Fibroblast of villous mesenchyme (primary cell): Measurements from ENCODE around the gene MRPS10. TPM values are rescaled to one million over a fixed set of nuclear protein-coding genes. Genes with fewer than 3 reads are reported as not detected.
A peak's percentile ranks its signal among the peaks of the same experiment; 100 is the strongest.
"Not testable (repeated sequence)": the region's sequence is repeated elsewhere in the genome, so short reads cannot be mapped to it uniquely, and the experiment has no call there.

Experiments
- DNase-seq: peaks from one replicate; pipeline ENCODE4 v3.0.0-alpha.2; 2010; ENCODE audit warnings: low read depth
- H3K4me3 ChIP-seq: 2 replicates; pipeline ENCODE4 v1.5.1; 2011; ENCODE audit warnings: low read depth, mild to moderate bottlenecking, low read length
- total RNA-seq: library from RNA; depleted of rRNA; stranded (reverse); fragments of >200 nt; gene quantifications from 2 replicates; pipeline ENCODE4 v1.2.3, GENCODE V29; 2012
- TF ChIP-seq, protein P1 (sequence below): IDR thresholded peaks from 2 replicates; pipeline ENCODE4 v1.5.1; 2012; ENCODE audit warnings: low read depth, mild to moderate bottlenecking, low read length; ENCODE audit not compliant: insufficient read depth

Gene MRPS10
- total RNA-seq, 1 donor, result 66.5 TPM

- no peak for DNase-seq
Observed at GRCh38 chr6:42212442-42212841, 5.2 kb downstream of the MRPS10 start.

GRCh38 chr6:42211726-42212125 is 5.9 kb downstream of the MRPS10 start:
- TF ChIP-seq, protein P1, sequence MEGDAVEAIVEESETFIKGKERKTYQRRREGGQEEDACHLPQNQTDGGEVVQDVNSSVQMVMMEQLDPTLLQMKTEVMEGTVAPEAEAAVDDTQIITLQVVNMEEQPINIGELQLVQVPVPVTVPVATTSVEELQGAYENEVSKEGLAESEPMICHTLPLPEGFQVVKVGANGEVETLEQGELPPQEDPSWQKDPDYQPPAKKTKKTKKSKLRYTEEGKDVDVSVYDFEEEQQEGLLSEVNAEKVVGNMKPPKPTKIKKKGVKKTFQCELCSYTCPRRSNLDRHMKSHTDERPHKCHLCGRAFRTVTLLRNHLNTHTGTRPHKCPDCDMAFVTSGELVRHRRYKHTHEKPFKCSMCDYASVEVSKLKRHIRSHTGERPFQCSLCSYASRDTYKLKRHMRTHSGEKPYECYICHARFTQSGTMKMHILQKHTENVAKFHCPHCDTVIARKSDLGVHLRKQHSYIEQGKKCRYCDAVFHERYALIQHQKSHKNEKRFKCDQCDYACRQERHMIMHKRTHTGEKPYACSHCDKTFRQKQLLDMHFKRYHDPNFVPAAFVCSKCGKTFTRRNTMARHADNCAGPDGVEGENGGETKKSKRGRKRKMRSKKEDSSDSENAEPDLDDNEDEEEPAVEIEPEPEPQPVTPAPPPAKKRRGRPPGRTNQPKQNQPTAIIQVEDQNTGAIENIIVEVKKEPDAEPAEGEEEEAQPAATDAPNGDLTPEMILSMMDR, result no peak
- no peak for DNase-seq
- H3K4me3 ChIP-seq, result no peak overlapping the region

More at GRCh38 chr6:42212442-42212841, 5.2 kb downstream of the MRPS10 start:
- no peak overlapping the region for H3K4me3 ChIP-seq
- TF ChIP-seq, protein P1, result no peak

DNA sequence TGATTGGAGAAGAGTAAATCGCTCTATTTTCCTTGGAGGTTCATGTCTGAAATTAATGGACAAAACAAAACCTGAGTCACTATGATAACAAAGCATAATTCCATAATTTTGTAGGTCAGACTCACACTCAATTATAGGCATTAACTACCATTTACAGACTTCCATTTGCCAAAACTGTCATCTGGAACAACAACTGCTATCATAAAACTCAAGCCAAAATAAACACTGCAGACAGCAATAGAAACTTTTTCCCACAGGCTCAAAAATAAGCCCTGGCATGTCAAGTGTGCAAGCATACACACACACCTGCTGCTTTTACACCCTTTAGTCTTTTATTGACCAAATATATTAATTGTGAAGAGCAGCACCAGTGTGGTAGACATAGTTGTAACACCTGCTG is 7.1 kb downstream of the MRPS10 start:
- no peak for DNase-seq
- TF ChIP-seq, protein P1, result no peak

GRCh38 chr6:42207559-42207958 is 10.1 kb downstream of the MRPS10 start:
- not testable (repeated sequence) for DNase-seq, H3K4me3 ChIP-seq

More for the DNA sequence above, 7.1 kb downstream of the MRPS10 start:
- H3K4me3 ChIP-seq, result no peak overlapping the region

GRCh38 chr6:42204768-42205282 is 12.8 kb downstream of the MRPS10 start:
- TF ChIP-seq, protein P1, result no peak
- DNase-seq, result no peak
- no peak overlapping the region for H3K4me3 ChIP-seq

DNA sequence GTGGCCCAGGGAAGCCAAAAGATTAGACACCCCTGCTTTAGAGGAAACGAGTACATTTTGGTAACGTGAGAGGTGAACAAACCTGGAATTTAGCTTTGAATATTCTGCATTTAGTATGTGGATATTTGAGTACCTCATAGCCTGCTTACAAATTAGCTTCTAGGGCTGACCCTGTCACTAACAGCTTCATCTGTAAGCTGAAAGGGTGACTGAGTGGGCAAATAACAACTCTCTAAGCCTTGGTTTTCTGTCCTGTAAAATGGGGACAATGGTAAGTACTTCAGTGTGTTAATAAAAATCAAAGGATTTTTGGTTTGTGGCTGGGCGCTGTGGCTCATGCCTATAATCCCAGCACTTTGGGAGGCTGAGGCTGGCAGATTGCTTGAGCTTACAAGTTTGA is 14.5 kb downstream of the MRPS10 start:
- DNase-seq, result no peak
- TF ChIP-seq, protein P1, result no peak
- no peak overlapping the region for H3K4me3 ChIP-seq

DNA sequence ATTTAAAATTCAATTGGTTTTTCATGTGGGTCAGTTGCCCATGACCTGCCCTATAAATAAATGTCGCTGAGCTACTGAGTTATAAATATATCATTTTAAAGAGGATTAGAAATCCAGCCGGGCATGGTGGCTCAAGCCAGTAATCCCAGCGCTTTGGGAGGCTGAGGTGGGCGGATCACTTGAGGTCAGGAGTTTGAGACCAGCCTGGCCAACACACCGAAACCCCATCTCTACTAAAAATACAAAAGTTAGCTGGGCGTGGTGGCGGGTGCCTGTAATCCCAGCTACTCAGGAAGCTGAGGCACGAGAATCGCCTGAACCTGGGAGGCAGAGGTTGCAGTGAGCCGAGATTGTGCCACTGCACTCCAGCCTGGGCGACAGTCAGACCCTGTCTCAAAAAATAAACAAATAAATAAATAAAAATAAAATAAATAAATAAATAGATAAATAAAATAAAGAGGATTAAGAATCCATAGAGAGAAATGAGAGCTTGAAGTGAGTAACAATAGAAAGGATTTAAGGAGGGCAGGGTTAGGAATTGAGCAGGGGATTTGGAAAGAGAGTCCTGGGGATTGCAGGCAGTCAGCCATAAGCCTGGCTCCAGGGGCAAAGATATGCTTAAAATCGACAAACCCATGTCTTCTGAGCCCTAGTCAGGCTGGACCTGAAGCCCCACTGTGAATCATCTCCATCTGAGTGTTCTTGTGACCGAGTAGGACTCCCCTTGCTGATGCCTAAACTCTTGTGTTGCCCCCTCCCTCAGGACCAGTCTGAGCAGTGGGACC is 15.3 kb downstream of the MRPS10 start:
- H3K4me3 ChIP-seq, DNase-seq: not testable (repeated sequence)

DNA sequence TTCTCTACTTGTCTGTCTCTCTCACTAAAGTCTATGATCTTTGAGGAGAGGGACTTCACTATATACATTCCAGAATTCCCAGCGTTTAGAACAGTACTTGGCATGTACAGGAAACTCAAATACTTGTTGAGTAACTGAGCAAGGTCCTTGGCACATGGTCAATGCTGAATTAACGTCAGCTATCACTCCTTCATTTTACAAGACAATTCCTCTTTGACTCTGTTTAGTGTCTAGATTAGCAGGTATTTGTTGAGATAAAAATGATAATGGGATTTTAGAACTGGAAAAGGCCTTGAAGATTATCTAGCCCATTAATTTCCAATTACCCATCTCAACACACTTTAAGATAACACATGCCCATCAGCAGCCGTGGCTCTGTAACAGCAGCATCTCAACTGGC is 16.3 kb downstream of the MRPS10 start:
- DNase-seq, result peak; percentile 75
- H3K4me3 ChIP-seq, result no peak overlapping the region
- TF ChIP-seq, protein P1, result no peak
